ENCODE data around the gene SIPA1L3. TPM values are rescaled to one million over a fixed set of nuclear protein-coding genes. Genes with fewer than 3 reads are reported as not detected.
A peak's percentile ranks its signal among the peaks of the same experiment; 100 is the strongest.

SIPA1L3 gene
- total RNA-seq, 1 experiment from 2014 or later, result 36.0 TPM

GRCh38 chr19:37982655-37983054 is 75.6 kb downstream of the SIPA1L3 start:
- intact Hi-C loops (cut with micrococcal nuclease), result no loop called here
- no peak for DNase-seq (ENCODE audit: unreplicated experiment)
- Mint-ChIP-seq H3K4me1 (ENCODE audit: insufficient read depth, unreplicated experiment) (peaks cover 29% of the 10 kb centered on the region), H3K4me3 (ENCODE audit: unreplicated experiment) (no peak overlapping the region), H3K9me3 (ENCODE audit: unreplicated experiment) (no peaks in the 10 kb centered on the region), H3K36me3 (ENCODE audit: insufficient read depth, unreplicated experiment) (no peaks in the 10 kb centered on the region), H3K27me3 (ENCODE audit: insufficient read depth, unreplicated experiment) (no peaks in the 10 kb centered on the region), H3K27ac (ENCODE audit: low read depth, unreplicated experiment) (no peak overlapping the region)
- ChIA-PET CTCF (no interaction called here), POLR2A (no interaction called here)
- BruUV-seq (replicated peaks), result no TSS peak
- no peak for TF ChIP-seq CTCF (IDR thresholded peaks at IDR 0.05; ENCODE audit: unreplicated experiment)

- POLR2A ChIA-PET, result interaction anchor here (0.8 kb wide), 1 partner anchor 20 kb away, joined by 9 read pairs; no protein-coding TSS in a partner anchor
- intact Hi-C loops (cut with micrococcal nuclease), result no loop called here
- no peak for DNase-seq (ENCODE audit: unreplicated experiment)
- Mint-ChIP-seq H3K4me3 (ENCODE audit: unreplicated experiment) (no peak overlapping the region), H3K9me3 (ENCODE audit: unreplicated experiment) (no peaks in the 10 kb centered on the region), H3K36me3 (ENCODE audit: insufficient read depth, unreplicated experiment) (no peaks in the 10 kb centered on the region), H3K27me3 (ENCODE audit: insufficient read depth, unreplicated experiment) (no peaks in the 10 kb centered on the region), H3K4me1 (ENCODE audit: insufficient read depth, unreplicated experiment) (peaks cover 29% of the 10 kb centered on the region), H3K27ac (ENCODE audit: low read depth, unreplicated experiment) (no peak overlapping the region)
- BruUV-seq (replicated peaks), result no TSS peak
- CTCF ChIA-PET, result no interaction called here
- no peak for TF ChIP-seq CTCF (IDR thresholded peaks at IDR 0.05; ENCODE audit: unreplicated experiment)
Measured at GRCh38 chr19:37983153-37983552, 76.1 kb downstream of the SIPA1L3 start.

GRCh38 chr19:37983916-37984315 is 76.9 kb downstream of the SIPA1L3 start:
- Mint-ChIP-seq H3K4me3 (ENCODE audit: unreplicated experiment) (peak overlapping the region; percentile 12), H3K9me3 (ENCODE audit: unreplicated experiment) (no peaks in the 10 kb centered on the region), H3K36me3 (ENCODE audit: insufficient read depth, unreplicated experiment) (no peaks in the 10 kb centered on the region), H3K27me3 (ENCODE audit: insufficient read depth, unreplicated experiment) (no peaks in the 10 kb centered on the region), H3K27ac (ENCODE audit: low read depth, unreplicated experiment) (peak overlapping the region; percentile 76), H3K4me1 (ENCODE audit: insufficient read depth, unreplicated experiment) (peaks cover 33% of the 10 kb centered on the region)
- CTCF ChIA-PET, result interaction anchor here (0.6 kb wide), 1 partner anchor 77 kb away, joined by 3 read pairs; the partner anchor contains the start of gene WDR87
- POLR2A ChIA-PET, result interaction anchor here (0.8 kb wide), 1 partner anchor 20 kb away, joined by 9 read pairs; no protein-coding TSS in a partner anchor
- DNase-seq (ENCODE audit: unreplicated experiment), result no peak
- TF ChIP-seq CTCF (IDR thresholded peaks at IDR 0.05; ENCODE audit: unreplicated experiment), result no peak
- no TSS peak for BruUV-seq (replicated peaks)
- intact Hi-C loops (cut with micrococcal nuclease), result no loop called here

GRCh38 chr19:37986048-37986750 is 79.2 kb downstream of the SIPA1L3 start:
- no TSS peak for BruUV-seq (replicated peaks)
- DNase-seq (ENCODE audit: unreplicated experiment), result no peak
- no peak for TF ChIP-seq CTCF (IDR thresholded peaks at IDR 0.05; ENCODE audit: unreplicated experiment)
- no peak overlapping the region for H3K27ac Mint-ChIP-seq (ENCODE audit: low read depth, unreplicated experiment)
- ChIA-PET POLR2A (interaction anchor here (0.6 to 2.1 kb wide), 4 partner anchors 15 to 372 kb away, joined by 3 to 8 read pairs (median 5); partner anchors contain the start of gene ZNF573), CTCF (interaction anchor here (0.6 to 1.1 kb wide), 5 partner anchors 13 to 316 kb away, joined by 3 to 6 read pairs (median 3); no protein-coding TSS in a partner anchor)
- no peak overlapping the region for H3K4me3 Mint-ChIP-seq (ENCODE audit: unreplicated experiment)
- peaks cover 34% of the 10 kb centered on the region for H3K4me1 Mint-ChIP-seq (ENCODE audit: insufficient read depth, unreplicated experiment)
- H3K27me3 Mint-ChIP-seq (ENCODE audit: insufficient read depth, unreplicated experiment), result no peaks in the 10 kb centered on the region
- no peaks in the 10 kb centered on the region for H3K36me3 Mint-ChIP-seq (ENCODE audit: insufficient read depth, unreplicated experiment)
- intact Hi-C loops (cut with micrococcal nuclease), result no loop called here
- no peaks in the 10 kb centered on the region for H3K9me3 Mint-ChIP-seq (ENCODE audit: unreplicated experiment)
